PC-3 (cell line): ENCODE measurements around the gene AUH. TPM values are rescaled to one million over a fixed set of nuclear protein-coding genes. Genes with fewer than 3 reads are reported as not detected.

ENCODE experiments used
- ATAC-seq: fragments of 200-7000 bp; cut with Tn5 transposase; 2 replicates; pipeline ENCODE4 v1.9.1; 2020; ENCODE audit warnings: mild to moderate bottlenecking, moderate library complexity
- BruUV-seq: library from RNA; stranded (reverse); fragments of 400-500 nt; replicated peaks from 2 replicates; lab custom pipeline; 2021; lab: Mats Ljungman, UMichigan
- CTCF ChIA-PET: fragments of 300-600 bp; sonication (Branson Sonifier 250); formaldehyde crosslinking; loops from one replicate; lab custom pipeline; 2022; ENCODE audit warnings: antibody characterized with exemption; lab: Charles Lee
- POLR2A ChIA-PET: fragments of 300-600 bp; sonication (Branson Sonifier 250); formaldehyde crosslinking; loops from one replicate; lab custom pipeline; 2022; ENCODE audit warnings: antibody characterized with exemption; ENCODE audit not compliant: unreplicated experiment; lab: Charles Lee
- DNase-seq: peaks from one replicate; pipeline ENCODE4 v3.0.0-alpha.2; 2015
- H2AFZ ChIP-seq: fragments of 300-600 bp; sonication (generic); 2 replicates; pipeline ENCODE4 v1.6.0; 2016; ENCODE audit warnings: antibody characterized with exemption, low read length
- H3F3A ChIP-seq: fragments of 300-600 bp; sonication (generic); one replicate; pipeline ENCODE4 v1.6.0; 2017; ENCODE audit warnings: antibody characterized with exemption, low read length, control low read depth, mild to moderate bottlenecking; ENCODE audit not compliant: unreplicated experiment
- H3K27ac ChIP-seq: fragments of 300-600 bp; sonication (generic); 2 replicates; pipeline ENCODE4 v1.5.1; 2016; ENCODE audit warnings: mild to moderate bottlenecking, low read length
- H3K27me3 ChIP-seq: fragments of 300-600 bp; sonication (generic); 2 replicates; pipeline ENCODE4 v1.6.1; 2016; ENCODE audit warnings: low read length, mixed read lengths
- H3K36me3 ChIP-seq: fragments of 300-600 bp; sonication (generic); 2 replicates; pipeline ENCODE4 v1.6.1; 2016; ENCODE audit warnings: low read depth, mixed run types, low read length, mixed read lengths
- H3K4me1 ChIP-seq: fragments of 300-600 bp; sonication (generic); 2 replicates; pipeline ENCODE4 v1.5.1; 2016; ENCODE audit warnings: low read length; ENCODE audit not compliant: insufficient read depth
- H3K4me2 ChIP-seq: fragments of 300-600 bp; sonication (generic); 2 replicates; pipeline ENCODE4 v1.6.0; 2016; ENCODE audit warnings: low read length
- H3K4me3 ChIP-seq: fragments of 300-600 bp; sonication (generic); 2 replicates; pipeline ENCODE4 v1.5.1; 2016; ENCODE audit warnings: mild to moderate bottlenecking, low read length, mixed read lengths
- H3K79me2 ChIP-seq: fragments of 300-600 bp; sonication (generic); 2 replicates; pipeline ENCODE4 v1.6.1; 2017; ENCODE audit warnings: low read length, mixed read lengths
- H3K9ac ChIP-seq: fragments of 300-600 bp; sonication (generic); 2 replicates; pipeline ENCODE4 v1.6.0; 2016; ENCODE audit warnings: mild to moderate bottlenecking, low read length
- H3K9me2 ChIP-seq: fragments of 300-600 bp; sonication (generic); replicated peaks from 2 replicates; pipeline ENCODE4 v1.6.1; 2016; ENCODE audit warnings: mixed run types, low read length, mixed read lengths
- H3K9me3 ChIP-seq: fragments of 300-600 bp; sonication (generic); 2 replicates; pipeline ENCODE4 v1.6.1; 2016; ENCODE audit warnings: low read length, mixed read lengths
- H4K20me1 ChIP-seq: fragments of 300-600 bp; sonication (generic); 2 replicates; pipeline ENCODE4 v1.6.1; 2016; ENCODE audit warnings: low read length, mixed read lengths
- CTCF ChIP-seq: fragments of 300-600 bp; sonication (generic); conservative IDR thresholded peaks from 2 replicates; pipeline ENCODE4 v1.5.1; 2017; ENCODE audit warnings: antibody characterized with exemption, low read depth, mild to moderate bottlenecking, low read length
- EZH2 ChIP-seq: fragments of 300-600 bp; sonication (generic); IDR thresholded peaks from one replicate; pipeline ENCODE4 v1.6.1; 2017; ENCODE audit warnings: antibody characterized with exemption, mild to moderate bottlenecking, low read length; ENCODE audit not compliant: unreplicated experiment
- EZH2phosphoT487 ChIP-seq: fragments of 300-600 bp; sonication (generic); IDR thresholded peaks from 2 replicates; pipeline ENCODE4 v1.6.1; 2018; ENCODE audit warnings: mild to moderate bottlenecking, antibody characterized with exemption, low read length, borderline replicate concordance
- intact Hi-C: fragments of 100-400 bp; cut with micrococcal nuclease; formaldehyde crosslinking; loops from 2 replicates; pipeline ENCODE4 v1.9.0; 2023
- total RNA-seq: library from RNA; depleted of rRNA; stranded (reverse); fragments of >200 nt; gene quantifications from 2 replicates; pipeline ENCODE4 v1.2.3, GENCODE V29; 2014

The AUH gene
- total RNA-seq, 1 experiment from 2014 or later: 30.4 TPM

- no peaks in the 10 kb centered on the region for H3K27me3 ChIP-seq
- H3K4me1 ChIP-seq: peaks cover 9% of the 10 kb centered on the region
- H3K36me3 ChIP-seq: no peaks in the 10 kb centered on the region
- ChIA-PET POLR2A (interaction anchor here (0.6 kb wide), 1 partner anchor 18 kb away, joined by 3 read pairs; no protein-coding TSS in a partner anchor), CTCF (no interaction called here)
- no peaks in the 10 kb centered on the region for H3K79me2 ChIP-seq
- TF ChIP-seq EZH2phosphoT487 (no peak), EZH2 (no peak), CTCF (no peak)
- DNase-seq (no peak), ATAC-seq (no peak)
- H3K4me3 ChIP-seq: no peak overlapping the region
- H2AFZ ChIP-seq: no peak overlapping the region
- no peaks in the 10 kb centered on the region for H3K9me2 ChIP-seq
- no peak overlapping the region for H3K27ac ChIP-seq
- H3K9me3 ChIP-seq: no peaks in the 10 kb centered on the region
- no peaks in the 10 kb centered on the region for H4K20me1 ChIP-seq
- H3K4me2 ChIP-seq: no peak overlapping the region
- H3K9ac ChIP-seq: no peak overlapping the region
- intact Hi-C loops: no loop called here
- no peaks in the 10 kb centered on the region for H3F3A ChIP-seq
- BruUV-seq: no TSS peak
Observed at GRCh38 chr9:91386765-91387164, 25.0 kb upstream of the AUH start.

DNA sequence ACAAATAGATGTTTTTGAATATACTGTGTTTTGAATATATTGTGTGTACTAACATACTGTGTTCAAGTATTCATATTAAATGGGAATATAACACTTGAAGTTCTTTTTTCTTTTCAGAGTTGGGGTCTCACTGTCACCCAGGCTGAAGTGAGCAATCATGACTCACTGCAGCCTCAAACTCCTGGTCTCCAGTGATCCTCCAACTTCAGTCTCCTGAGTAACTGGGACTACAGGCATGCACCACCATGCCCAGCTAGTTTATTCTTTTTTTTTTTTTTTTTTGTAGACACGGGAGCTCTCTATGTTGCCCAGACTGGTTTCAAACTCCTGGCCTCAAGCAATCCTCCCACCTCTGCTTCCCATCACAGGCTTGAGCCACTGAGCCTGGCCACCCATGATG is 23.2 kb upstream of the AUH start:
- intact Hi-C loops: no loop called here
- Histone ChIP-seq H3K27ac (no peak overlapping the region), H3K4me2 (no peak overlapping the region), H3K9me2 (no peaks in the 10 kb centered on the region), H3K4me3 (no peak overlapping the region), H3K79me2 (no peaks in the 10 kb centered on the region), H3F3A (no peaks in the 10 kb centered on the region), H2AFZ (no peak overlapping the region), H3K36me3 (no peaks in the 10 kb centered on the region), H3K4me1 (no peaks in the 10 kb centered on the region), H3K9me3 (no peaks in the 10 kb centered on the region), H3K27me3 (no peaks in the 10 kb centered on the region), H3K9ac (no peak overlapping the region), H4K20me1 (no peaks in the 10 kb centered on the region)
- ATAC-seq: no peak
- CTCF ChIA-PET: no interaction called here
- DNase-seq: no peak
- BruUV-seq: no TSS peak
- TF ChIP-seq EZH2phosphoT487: no peak
- no peak for TF ChIP-seq EZH2
- no peak for TF ChIP-seq CTCF
- POLR2A ChIA-PET: no interaction called here

DNA sequence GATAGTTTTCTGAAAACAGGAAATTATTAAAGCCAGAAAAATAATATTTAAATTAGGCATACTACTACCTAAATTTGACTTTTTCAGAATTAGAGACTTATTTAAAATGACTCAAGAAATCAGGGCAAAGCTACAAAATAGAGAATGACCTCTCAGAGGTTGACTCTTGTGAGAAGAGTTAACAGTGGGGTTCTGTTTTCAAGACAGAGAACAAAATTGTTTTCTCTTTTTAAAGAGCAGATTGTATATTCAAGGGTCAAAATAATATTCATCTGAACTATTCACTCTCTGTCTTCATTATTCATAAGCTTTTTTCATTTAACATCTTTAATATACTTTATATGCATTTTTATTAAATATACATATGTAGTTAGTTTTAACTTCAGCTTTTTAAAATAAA is 21.9 kb upstream of the AUH start:
- Histone ChIP-seq H2AFZ (no peak overlapping the region), H3K4me1 (no peaks in the 10 kb centered on the region), H3K9ac (no peak overlapping the region), H4K20me1 (no peaks in the 10 kb centered on the region), H3K4me2 (no peak overlapping the region), H3K9me3 (no peaks in the 10 kb centered on the region), H3K4me3 (no peak overlapping the region), H3F3A (no peaks in the 10 kb centered on the region), H3K9me2 (no peaks in the 10 kb centered on the region), H3K79me2 (no peaks in the 10 kb centered on the region), H3K36me3 (no peaks in the 10 kb centered on the region), H3K27ac (no peak overlapping the region), H3K27me3 (no peaks in the 10 kb centered on the region)
- ChIA-PET CTCF (no interaction called here), POLR2A (no interaction called here)
- DNase-seq (no peak), ATAC-seq (no peak)
- BruUV-seq: no TSS peak
- intact Hi-C loops: no loop called here
- TF ChIP-seq CTCF: no peak
- TF ChIP-seq EZH2phosphoT487: no peak
- TF ChIP-seq EZH2: no peak
